HG03066 (cell line): ENCODE measurements around the gene GARS1.
"Not testable (repeated sequence)": the region's sequence is repeated elsewhere in the genome, so short reads cannot be mapped to it uniquely, and the experiment has no call there.

Source experiments
- ATAC-seq: cut with Tn5 transposase; IDR thresholded peaks from one replicate; pipeline ENCODE4 v1.9.1; 2021; ENCODE audit warnings: low read depth; ENCODE audit not compliant: unreplicated experiment

Gene GARS1

DNA sequence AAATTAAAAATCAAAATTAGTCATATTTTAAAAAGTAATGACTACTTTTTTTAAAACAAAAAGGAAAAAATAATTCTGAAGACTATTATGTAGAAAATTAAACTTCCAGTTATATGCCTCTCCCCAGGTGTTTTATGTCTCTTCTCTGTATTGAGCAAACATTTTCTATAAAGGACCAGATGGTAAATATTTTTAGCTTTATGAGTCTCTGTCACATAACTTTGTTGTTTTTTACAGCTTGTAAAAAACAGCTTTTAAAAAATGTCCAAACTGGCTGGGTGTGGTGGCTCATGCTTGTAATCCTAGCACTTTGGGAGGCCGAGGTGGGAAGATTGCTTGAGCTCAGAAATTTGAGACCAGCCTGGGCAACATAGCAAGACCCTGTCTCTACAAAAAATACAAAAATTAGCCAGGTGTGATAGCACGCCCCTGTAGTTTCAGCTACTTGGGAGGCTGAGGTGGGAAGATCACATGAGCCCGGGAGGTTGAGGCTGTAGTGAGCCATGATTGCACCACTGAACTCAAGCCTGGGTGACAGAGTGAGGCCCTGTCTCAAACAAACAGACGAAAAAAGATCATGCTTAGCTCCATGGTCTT, 23.5 kb downstream of the GARS1 start:
- no peak for ATAC-seq

DNA sequence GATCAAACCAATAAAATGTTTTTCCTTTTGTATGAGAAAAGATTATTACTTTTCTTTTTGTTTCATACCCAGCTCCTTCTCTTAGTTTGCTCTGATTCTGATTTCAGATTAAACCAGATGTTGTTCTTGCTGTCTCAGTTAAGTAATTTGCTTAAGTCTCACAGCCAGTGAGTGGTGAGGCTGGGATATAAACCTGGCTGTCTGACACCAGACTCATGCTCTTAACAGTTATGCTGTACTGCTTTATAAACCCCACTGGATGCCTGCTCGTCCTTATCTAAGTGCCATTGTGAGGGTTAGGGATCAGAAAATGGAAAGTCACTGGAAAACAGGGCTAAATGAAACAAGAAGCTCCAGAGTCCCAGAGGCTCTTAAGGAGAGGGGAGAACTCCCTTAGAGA, 24.3 kb downstream of the GARS1 start:
- no peak for ATAC-seq

GRCh38 chr7:30625283-30625682, 30.6 kb downstream of the GARS1 start:
- ATAC-seq, result no peak

- ATAC-seq, result no peak
These were observed 32.3 kb downstream of the GARS1 start for GRCh38 chr7:30627026-30627425.

DNA sequence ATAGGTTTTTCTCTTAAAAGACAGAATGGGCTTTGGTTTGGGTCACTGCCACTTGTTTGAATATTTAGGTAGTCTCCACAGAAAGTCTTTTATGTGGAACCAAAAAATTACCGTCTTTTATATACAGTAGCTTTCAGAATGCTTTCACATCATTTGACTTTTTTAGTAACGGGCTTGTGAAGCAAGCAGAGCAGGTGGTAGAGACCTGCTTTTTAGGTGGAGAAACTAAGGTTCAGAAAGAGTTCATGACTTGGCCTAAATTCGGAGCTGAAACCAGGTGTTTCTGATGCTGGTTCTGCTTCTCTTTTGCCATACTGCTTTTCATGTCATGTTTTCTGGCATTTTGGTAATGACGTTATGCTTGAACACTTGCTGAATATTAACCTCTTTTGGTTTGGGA, 36.3 kb downstream of the GARS1 start:
- no peak for ATAC-seq

DNA sequence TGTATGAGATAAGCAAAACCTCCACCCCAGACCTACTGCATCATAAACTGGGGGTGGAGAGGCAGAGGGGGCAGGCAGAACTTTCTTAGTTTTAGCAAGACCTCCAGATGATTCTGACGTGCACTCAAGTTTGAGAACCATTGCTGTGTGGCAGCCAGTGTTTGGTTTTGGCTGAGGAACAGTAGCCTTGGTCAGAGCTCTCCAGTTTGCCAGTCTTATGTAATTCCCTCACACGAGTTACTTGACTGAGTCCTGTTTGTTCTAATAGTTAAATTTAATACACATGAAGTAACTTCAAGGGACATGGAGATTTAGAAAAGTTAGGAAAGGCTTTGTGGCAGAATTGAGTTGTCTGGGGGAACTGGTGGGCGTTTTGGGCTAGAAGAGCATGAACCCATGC, 38.5 kb downstream of the GARS1 start:
- no peak for ATAC-seq

DNA sequence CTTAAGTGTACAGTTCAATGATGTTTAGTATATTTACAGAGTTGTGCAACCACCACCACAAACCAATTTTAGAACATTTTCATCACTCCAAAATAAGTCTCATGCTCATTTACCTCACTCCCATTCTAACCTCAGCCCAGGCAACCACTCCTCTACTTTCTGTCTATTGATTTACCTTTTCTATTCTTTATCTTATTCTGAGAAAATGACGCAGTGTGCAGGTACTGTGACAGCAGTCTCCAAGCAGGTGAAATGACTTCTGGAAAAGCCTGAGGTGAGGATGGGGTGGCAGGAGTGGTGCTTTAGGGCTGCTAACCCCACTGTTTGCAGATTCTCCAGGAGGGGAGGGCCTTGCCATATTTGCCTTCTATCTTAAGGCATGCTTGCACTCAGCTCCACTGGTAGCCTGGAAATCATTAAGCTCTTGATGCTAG, 39.5 kb downstream of the GARS1 start:
- no peak for ATAC-seq

DNA sequence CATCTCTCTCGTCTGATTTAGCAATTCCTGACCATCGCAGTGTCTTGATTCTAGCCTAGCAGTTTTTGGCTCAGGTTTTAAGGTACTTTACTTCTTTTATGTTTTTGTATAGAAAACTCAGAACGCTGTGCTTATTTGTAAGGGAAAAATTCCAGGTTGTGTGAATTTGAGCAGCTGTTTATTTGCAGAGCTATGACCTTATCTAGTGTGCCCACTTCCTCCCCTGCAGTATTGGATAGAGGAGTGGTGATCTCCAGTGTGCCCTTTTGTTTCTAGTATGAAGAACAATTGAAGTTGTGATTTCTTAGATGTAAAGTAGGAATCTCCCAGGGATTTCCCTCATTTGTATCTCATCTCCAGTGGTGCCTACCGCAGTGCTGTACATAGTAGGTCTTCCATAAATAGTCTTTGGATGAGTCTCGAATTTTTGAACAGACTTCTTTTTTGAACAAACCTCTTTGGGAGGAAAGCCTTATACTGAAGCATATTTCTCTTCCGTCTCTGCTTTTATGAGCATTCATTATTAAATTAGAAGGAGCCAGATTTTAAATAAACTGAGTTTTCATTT, 40.0 kb downstream of the GARS1 start:
- ATAC-seq, result no peak

DNA sequence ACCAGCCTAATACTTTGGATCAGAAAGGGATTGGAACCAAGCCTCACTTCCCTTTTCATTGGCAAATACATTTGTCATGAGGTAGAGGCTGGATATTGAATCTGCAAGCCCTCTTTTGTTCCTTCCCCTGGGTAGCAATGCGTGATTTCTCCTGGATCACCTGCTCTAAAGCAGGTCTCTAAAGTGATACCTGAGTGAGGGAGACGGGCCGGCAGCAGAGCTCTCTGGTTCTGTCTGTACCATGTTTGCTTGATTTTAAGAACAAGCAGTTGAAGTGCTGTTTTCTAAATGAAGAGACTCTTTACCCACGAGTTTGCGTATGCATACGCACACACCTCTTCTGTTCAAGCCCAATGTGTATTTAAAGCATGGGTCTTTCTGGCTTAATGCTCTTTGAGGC, 41.1 kb downstream of the GARS1 start:
- ATAC-seq, result no peak

GRCh38 chr7:30642322-30642721, 47.6 kb downstream of the GARS1 start:
- ATAC-seq, result not testable (repeated sequence)

DNA sequence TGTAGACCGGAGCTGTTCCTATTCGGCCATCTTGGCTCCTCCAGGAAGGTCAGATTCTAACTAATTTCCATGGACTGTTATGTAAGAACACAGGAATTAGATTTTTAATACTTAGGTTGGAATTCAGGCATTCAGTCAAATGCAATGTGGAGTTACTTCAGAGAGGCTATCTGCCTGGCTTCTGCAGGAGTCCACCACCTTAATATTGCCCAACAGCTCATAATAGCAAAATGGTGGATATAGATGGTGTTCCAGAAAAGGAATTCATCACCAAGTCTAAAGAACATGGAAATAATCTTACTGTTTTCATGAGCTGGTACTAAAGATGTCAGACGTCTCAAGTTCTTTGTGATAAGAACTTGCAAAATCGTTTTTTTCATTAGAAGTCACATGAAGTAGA, 48.1 kb downstream of the GARS1 start:
- no peak for ATAC-seq

GRCh38 chr7:30644286-30644955, 49.7 kb downstream of the GARS1 start:
- no peak for ATAC-seq

GRCh38 chr7:30645661-30646060, 51.0 kb downstream of the GARS1 start:
- no peak for ATAC-seq

- no peak for ATAC-seq
These were observed 51.5 kb downstream of the GARS1 start for GRCh38 chr7:30646154-30646553.

DNA sequence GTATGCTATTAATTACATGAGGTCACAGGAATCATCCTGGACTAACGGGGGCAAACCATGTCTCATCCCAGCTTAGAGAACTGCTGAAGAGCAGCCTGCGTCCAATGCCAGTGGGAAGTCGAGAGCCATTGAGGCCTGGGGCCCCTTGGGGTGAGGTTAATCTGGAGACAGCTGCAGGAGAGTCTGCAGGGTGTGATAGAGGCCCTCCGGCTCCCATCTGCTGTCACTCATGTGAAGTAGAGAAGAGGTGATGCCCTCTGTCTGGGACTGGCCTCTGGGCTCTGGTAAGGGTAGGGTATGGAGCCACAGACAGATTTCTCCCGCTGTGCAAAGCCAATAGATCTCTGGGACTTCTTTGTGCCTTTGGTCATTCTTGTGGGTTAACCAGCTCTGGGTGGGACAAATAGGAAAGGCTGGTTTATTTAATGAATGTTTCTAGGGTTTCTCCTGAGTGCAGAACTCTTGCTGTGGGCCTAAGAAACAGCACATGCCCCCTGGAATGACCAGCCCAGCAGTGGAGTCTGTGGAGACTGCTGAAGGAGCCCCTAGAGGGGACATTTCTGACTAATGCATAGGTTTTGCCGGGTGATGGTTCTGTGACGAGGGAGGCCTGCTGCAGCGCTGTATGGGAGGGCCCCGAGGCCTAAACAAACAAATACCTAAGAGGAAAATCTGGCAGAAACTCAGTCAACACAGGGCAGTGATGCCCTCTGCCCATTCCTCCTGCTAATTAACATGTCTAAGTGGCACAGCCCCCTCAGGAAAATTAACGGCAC, 53.1 kb downstream of the GARS1 start:
- ATAC-seq, result no peak

- ATAC-seq, result no peak
These were observed 54.3 kb downstream of the GARS1 start for GRCh38 chr7:30648744-30649540.

DNA sequence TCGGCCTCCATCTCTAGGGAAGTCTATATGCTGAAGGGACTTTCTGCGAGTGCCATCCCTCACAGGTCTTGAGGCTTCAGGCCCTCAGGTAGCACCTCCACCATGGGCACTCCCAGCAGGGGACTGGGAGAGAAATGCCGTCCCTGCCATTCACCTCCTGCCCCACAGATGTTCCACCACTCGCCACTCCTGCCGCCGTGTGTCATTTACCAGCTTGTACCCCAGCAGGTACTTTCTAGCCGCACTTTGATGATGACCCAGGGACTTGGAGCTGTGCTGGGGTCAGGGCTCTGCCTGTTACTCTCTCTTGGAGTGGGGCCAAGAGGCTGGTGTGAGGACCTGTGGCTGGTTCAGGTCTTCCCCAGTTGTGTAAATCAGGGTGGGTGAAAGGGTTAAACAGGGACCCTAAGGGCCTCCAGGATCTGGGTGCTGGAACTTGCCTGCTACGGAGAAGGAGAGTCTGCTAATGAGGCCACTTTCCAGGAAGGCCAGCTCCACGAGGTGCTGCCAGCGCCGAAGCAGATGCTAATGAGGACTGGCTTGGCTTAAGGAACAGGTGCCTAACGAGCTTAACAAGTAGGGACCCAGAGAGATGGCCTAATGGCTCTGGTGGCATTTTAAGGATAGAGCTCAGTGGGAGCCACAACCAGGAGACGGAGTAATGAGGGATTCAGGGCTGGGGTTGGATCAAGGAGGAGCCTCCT, 55.2 kb downstream of the GARS1 start:
- ATAC-seq, result no peak

- no peak for ATAC-seq
These were observed 55.7 kb downstream of the GARS1 start for GRCh38 chr7:30650421-30650808.

DNA sequence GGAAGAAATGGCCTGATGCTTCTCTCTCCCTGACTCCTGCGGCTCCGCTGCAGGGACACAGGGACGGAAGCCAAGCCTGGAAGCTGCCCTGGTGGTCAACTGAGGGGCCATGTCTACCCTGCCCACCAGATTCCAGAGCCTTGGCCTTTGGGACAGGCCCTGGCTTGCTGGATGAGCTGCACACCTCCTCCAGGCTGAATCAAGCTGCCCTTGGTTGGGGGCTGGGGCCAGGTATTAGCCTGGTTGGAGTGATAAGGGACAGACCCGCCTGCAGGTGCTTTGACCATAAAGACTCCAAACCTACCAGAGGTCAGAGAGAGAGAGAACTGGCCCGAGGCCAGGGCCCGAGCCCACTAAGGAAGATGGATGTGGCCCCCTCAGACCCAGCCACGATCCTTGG, 57.5 kb downstream of the GARS1 start:
- no peak for ATAC-seq
